NCI-H2029 (cell line): ENCODE measurements around the gene CRBN.

Experiments used
- DNase-seq: peaks from one replicate; lab custom pipeline; 2025; lab: John Stamatoyannopoulos, UW

The CRBN gene

GRCh38 chr3:3170998-3171397 lies 8.5 kb downstream of the CRBN start:
- DNase-seq = no peak

GRCh38 chr3:3165650-3166049 lies 13.8 kb downstream of the CRBN start:
- DNase-seq = no peak

- DNase-seq = no peak
Measured at GRCh38 chr3:3165241-3165640, 14.2 kb downstream of the CRBN start.

DNA sequence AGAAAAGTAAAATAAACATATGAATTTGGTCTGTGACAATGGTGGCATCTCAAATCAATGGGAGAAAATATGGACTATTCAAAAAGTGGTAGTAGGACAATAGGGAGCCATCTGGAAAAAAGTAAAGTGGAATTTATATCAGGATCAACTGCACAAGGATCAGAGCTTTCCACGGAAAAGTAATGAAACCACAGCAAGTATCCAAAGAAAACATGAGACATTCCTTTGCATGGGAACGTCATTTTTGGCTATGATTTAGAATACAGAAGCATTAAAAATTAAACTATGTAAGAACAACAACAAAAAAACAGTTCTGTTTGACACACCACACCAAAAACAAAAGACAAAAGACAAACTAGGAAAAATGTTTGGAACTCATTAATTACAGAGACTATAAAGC lies 18.7 kb downstream of the CRBN start:
- DNase-seq = no peak

- no peak for DNase-seq
Measured at GRCh38 chr3:3157484-3157883, 22.0 kb downstream of the CRBN start.

DNA sequence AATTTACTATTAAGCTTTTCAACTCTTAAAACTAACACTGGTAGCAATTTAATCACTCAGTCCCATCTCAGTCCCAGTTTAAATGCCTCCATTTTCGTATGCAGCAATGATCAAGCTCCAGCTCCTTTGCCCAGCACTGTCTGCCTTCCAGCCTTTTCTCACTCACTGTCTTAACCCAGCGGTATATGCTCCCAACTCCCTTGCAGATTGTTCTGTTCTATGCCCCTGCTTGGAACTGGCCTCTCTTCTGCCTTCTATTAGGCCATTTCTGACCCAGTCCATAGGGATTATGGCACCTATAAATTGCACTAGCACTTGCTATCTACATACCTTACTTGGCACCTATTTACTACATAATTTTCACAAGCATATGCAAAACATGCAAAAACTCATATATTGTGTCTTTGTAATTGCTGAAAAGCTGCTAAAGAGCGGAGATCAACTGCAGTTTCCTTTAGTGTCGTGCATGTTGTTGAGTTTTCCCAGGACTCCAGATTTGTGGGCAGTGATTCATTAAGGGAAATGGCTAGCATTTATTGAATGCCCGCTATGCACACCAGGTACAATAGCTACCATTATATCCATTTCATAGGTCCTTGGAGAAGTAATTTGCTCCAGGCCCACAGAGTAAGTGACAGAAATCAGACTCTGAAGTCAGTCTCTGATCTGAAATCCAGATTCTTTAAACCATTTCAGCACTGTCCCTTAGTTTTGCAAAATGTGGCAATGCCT lies 24.4 kb downstream of the CRBN start:
- no peak for DNase-seq

DNA sequence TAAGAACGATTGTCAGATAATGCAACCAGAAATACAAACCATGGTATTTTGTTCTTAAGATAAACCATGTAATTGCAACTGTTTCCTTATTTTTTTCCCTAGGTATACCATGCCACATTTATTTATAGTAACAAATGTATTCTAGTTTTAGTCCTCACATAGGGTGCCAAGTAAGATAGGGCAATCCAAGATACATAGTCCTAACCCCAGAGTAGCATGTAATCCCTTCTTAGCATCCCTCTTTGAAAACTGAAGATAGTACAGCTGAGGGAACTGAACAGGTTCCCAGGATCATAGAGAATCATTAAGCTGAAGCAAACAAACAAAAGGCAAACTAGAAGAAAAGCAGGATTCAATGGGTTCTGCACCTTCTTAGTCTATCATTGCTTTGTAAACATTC lies 28.0 kb downstream of the CRBN start:
- no peak for DNase-seq

DNA sequence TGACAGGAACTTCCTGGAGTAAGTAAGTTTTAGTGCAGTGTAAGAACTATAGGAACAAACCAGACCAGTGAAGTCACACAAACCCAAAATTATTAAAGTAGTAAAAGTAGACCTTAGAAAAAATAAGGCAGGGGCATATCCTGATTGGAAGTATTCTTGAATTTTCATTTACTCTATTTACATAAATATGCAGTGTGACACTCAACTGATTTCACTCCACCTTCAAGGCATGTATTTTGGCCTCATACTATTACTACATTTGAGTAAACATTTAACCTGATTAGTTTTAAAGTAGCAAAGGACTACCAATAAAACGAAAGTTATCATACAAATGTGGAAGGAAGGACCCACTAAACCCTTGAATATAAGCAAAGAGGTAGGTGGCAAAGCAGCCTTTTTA lies 29.9 kb downstream of the CRBN start:
- no peak for DNase-seq

- no peak for DNase-seq
Measured at GRCh38 chr3:3145831-3146230, 33.7 kb downstream of the CRBN start.

DNA sequence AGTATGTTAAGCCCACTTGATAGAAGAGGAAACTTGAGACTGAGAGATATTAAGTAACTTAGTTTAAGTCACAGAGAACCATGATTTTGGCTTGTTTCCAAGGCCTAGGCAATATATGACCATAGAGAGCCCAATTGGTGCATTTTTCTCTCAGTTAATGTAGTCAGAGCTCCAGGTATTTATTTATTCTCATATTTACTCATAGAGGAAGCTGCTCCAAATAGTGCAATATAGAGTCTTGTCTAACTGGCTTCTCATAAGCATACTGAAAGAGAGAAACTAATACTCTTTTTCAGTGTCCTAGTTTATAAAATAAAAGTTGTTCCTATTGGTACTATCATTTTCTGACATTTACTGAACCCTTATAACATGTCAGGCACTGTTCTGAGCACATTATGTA lies 37.6 kb downstream of the CRBN start:
- DNase-seq = no peak

DNA sequence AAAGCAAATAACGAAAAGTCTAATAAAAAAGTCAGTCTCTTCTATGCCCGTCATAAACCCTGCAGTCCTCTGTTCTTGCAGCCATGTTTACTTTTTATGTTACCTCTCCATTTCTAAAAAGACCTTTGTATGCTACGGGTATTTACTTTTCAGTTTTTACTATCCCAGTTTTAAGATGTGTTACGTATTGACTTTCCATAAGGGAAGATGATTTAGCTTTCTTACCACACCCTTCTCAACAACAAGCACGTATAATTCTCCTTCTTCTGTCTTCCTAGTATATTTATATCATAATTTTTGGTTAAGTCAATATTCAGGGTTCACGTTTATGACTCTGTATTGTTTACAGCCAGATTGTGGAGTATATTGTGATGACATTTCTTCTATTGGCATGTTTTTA lies 42.0 kb downstream of the CRBN start:
- no peak for DNase-seq

GRCh38 chr3:3134750-3135448 lies 44.6 kb downstream of the CRBN start:
- no peak for DNase-seq

GRCh38 chr3:3133500-3133899 lies 46.0 kb downstream of the CRBN start:
- no peak for DNase-seq

- no peak for DNase-seq
Measured at GRCh38 chr3:3129579-3129978, 49.9 kb downstream of the CRBN start.

DNA sequence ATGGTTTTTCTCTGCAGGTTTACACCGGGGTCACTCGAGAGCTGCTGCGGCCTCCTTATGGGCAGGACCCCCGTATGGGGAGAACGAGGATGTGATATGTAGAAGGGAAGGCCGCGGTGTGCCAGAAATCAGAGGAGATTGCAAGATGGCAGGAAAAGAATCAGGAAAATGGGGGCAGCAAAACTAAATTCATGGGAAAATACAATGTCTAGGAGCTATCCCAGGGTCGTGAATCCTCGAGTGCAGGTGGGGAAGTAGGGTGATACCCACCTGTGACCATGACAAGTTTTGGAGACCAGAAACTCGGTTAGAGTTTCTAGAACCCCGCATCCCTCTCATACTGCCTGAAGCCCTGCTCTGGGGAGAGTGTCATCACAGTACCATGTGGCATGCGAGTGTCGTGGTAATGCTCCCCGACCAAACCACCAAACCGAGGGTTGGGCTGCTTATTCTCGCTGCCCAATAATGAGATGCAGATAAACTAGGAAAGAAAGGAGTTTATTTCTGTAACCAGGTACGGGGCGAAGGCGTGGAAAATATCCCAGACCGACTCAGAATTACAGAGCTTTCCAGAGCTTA lies 52.0 kb downstream of the CRBN start:
- DNase-seq = no peak

- DNase-seq = peak; percentile 95
Measured at GRCh38 chr3:3126477-3127431, 52.7 kb downstream of the CRBN start, which contains the start of gene TRNT1. Gene TRNT1 (plus strand): TSS chr3:3126940. CDS start chr3:3129041, 2,101 bp downstream.

DNA sequence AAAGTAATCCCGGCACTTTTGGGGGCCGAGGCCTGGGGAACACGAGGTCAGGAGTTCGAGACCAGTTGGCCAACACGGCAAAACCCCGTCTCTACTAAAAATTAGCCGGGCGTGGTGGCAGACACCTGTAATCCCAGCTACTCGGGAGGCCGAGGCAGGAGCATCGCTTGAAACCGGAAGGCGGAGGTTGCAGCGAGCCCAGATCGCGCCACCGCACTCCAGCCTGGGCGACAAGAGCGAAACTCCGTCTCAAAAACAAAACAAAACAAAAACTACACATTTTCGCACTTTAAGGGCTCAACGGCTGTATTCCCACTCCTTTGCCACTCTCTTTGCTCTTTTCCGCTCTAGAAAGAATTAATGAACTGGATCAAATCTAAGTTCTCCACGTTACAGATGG lies 53.5 kb downstream of the CRBN start:
- DNase-seq = no peak

- DNase-seq = no peak
Measured at GRCh38 chr3:3119393-3119851, 60.1 kb downstream of the CRBN start.

DNA sequence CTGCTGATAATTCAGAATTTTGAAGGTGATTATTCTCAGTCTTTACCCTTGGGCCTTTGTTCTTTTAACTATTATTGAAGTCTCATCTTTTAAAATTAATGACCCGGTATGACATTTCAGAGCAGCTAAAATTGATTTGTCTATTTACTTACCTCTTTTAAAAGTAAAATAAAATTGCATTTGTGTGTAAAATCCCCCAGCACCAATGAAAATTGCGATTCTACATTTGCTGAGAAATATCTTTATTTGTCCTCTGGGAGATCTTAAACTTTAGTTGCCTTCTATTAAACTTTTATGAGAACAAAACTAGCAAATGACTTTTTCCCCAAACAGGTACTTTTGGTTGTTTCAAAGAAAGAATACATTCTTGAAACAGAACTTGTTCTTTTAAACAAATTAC lies 61.8 kb downstream of the CRBN start:
- no peak for DNase-seq

- no peak for DNase-seq
Measured at GRCh38 chr3:3113042-3113709, 66.3 kb downstream of the CRBN start.

DNA sequence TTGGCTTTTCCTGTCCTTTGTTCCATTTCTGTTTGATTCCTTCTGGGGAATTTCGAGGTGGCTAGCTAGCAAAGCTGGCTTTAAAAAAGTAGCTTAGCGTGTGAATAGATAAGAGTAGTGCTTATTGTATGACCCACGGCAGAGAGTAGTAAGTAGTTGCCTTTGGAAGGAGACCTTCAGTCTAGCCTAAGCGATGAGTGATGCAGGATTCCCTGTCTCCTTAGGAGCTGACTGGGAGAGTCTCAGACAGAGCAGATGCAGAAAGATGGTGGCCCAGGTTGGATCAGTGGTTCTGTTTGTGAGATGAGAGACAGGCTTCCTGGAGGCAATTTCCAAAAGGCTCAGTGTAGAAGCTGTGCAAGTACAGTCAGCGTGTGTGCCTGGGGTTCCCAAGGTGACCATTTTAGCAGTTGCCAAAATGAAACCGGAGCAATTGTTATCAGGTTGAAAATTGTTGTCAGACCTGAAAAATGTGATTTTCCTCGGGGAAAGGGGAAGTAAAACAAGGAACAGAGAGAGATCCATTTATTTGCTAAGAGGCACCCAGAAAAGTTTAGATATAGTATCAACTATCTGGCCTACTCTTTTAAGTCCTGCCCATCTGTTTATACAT lies 68.6 kb downstream of the CRBN start:
- no peak for DNase-seq
